AG10803 (cell line): ENCODE measurements around the gene DIAPH3.
A peak's percentile ranks its signal among the peaks of the same experiment; 100 is the strongest.

Experiments
- DNase-seq: peaks from one replicate; pipeline ENCODE4 v3.0.0; 2010; ENCODE audit warnings: low read depth
- H3K4me3 ChIP-seq: 2 replicates; pipeline ENCODE4 v1.5.1; 2011; ENCODE audit warnings: mild to moderate bottlenecking, low read length, control low read depth
- CTCF ChIP-seq: conservative IDR thresholded peaks from 2 replicates; pipeline ENCODE4 v1.5.1; 2011; ENCODE audit warnings: mild to moderate bottlenecking, low read length, control low read depth, inconsistent platforms

Gene DIAPH3

GRCh38 chr13:59747529-59747928, 416.2 kb downstream of the DIAPH3 start:
- no peak for TF ChIP-seq CTCF
- H3K4me3 ChIP-seq, result no peak overlapping the region
- no peak for DNase-seq

- no peak for TF ChIP-seq CTCF
- DNase-seq, result peak; percentile 77
These were observed 417.3 kb downstream of the DIAPH3 start for GRCh38 chr13:59746291-59746962.

GRCh38 chr13:59745392-59745788, 418.3 kb downstream of the DIAPH3 start:
- no peak for TF ChIP-seq CTCF
- peak; percentile 41 for DNase-seq
- no peak overlapping the region for H3K4me3 ChIP-seq

More at GRCh38 chr13:59746291-59746962, 417.3 kb downstream of the DIAPH3 start:
- H3K4me3 ChIP-seq, result no peak overlapping the region

GRCh38 chr13:59744747-59745391, 418.9 kb downstream of the DIAPH3 start:
- no peak for TF ChIP-seq CTCF
- no peak overlapping the region for H3K4me3 ChIP-seq
- peak; percentile 11 for DNase-seq

- no peak overlapping the region for H3K4me3 ChIP-seq
- no peak for DNase-seq
These were observed 420.5 kb downstream of the DIAPH3 start for GRCh38 chr13:59743195-59743594.

GRCh38 chr13:59742467-59742866, 421.3 kb downstream of the DIAPH3 start:
- no peak for DNase-seq
- no peak overlapping the region for H3K4me3 ChIP-seq
- TF ChIP-seq CTCF, result no peak

More at GRCh38 chr13:59743195-59743594, 420.5 kb downstream of the DIAPH3 start:
- TF ChIP-seq CTCF, result no peak

GRCh38 chr13:59738921-59739320, 424.8 kb downstream of the DIAPH3 start:
- TF ChIP-seq CTCF, result no peak
- DNase-seq, result no peak
- H3K4me3 ChIP-seq, result no peak overlapping the region
